GM10248 (cell line): ENCODE measurements around the gene PLD6.
"Not testable (repeated sequence)": the region's sequence is repeated elsewhere in the genome, so short reads cannot be mapped to it uniquely, and the experiment has no call there.

Source experiments
- CTCF ChIA-PET: fragments of 300-600 bp; sonication (Branson Sonifier 250); formaldehyde crosslinking; extraction: SDS; loops from one replicate; lab custom pipeline; 2021; ENCODE audit warnings: antibody characterized with exemption; lab: Yijun Ruan, JAX
- POLR2A ChIA-PET: fragments of 350-650 bp; sonication (Branson Sonifier 250); formaldehyde crosslinking; extraction: SDS; loops from one replicate; lab custom pipeline; 2020; ENCODE audit warnings: antibody characterized with exemption; lab: Yijun Ruan, JAX
- DNase-seq: peaks from one replicate; pipeline ENCODE4 v3.0.0; 2012; ENCODE audit errors: extremely low spot score
- CTCF ChIP-seq: IDR thresholded peaks from 2 replicates; pipeline ENCODE4 v1.5.1; 2012; ENCODE audit warnings: mild to moderate bottlenecking, low read depth; ENCODE audit errors: extremely low read depth, missing control alignments, control extremely low read depth

The PLD6 gene

DNA sequence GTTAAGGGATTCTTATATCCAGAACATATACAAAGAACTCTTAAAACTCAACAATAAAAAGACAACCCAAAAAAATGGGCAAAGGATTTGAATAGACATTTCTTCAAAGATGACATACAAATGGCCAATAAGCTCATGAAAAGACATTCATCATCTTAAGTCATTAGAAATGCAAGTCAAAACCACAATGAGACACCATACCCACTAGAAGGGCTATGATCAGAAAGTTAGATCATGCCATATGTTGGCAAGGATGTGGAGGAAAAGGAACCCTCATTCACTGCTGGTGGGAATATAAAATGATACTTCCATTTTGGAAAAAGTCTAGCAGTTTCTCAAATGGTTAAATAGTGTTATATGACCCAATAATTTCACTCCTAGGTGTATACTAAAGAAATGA lies 9.4 kb downstream of the PLD6 start:
- CTCF ChIA-PET, result interaction anchor here (1.2 to 2.0 kb wide), 2 partner anchors 9 kb away, joined by 3 to 6 read pairs; partner anchors contain the start of gene PLD6
- no peak for TF ChIP-seq CTCF

DNA sequence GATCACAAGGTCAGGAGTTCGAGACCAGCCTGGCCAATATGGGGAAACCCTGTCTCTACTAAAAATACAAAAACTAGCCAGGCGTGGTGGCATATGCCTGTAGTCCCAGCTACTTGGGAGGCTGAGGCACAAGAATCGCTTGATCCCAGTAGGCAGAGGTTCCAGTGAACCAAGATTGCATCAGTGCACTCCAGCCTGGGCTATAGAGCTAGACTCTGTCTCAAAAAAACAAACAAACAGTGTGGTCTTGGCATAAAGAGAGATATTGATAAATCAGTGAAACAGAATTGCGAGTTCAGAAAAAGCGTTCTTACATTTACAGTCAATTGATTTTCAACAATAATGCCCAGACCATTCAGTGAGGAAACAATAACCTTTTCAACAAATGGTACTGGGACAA lies 10.7 kb downstream of the PLD6 start:
- CTCF ChIA-PET, DNase-seq: not testable (repeated sequence)
- POLR2A ChIA-PET, result interaction anchor here (0.6 kb wide), 1 partner anchor 127 kb away, joined by 4 read pairs; no protein-coding TSS in a partner anchor

More for the DNA sequence above, 9.4 kb downstream of the PLD6 start:
- POLR2A ChIA-PET, result no interaction called here
- no peak for DNase-seq

GRCh38 chr17:17191961-17192381 lies 14.2 kb downstream of the PLD6 start:
- ChIA-PET POLR2A (no interaction called here), CTCF (interaction anchor here (0.7 to 1.2 kb wide), 3 partner anchors 11 to 450 kb away, joined by 3 to 4 read pairs (median 3); no protein-coding TSS in a partner anchor)
- DNase-seq, result no peak
- TF ChIP-seq CTCF, result no peak

DNA sequence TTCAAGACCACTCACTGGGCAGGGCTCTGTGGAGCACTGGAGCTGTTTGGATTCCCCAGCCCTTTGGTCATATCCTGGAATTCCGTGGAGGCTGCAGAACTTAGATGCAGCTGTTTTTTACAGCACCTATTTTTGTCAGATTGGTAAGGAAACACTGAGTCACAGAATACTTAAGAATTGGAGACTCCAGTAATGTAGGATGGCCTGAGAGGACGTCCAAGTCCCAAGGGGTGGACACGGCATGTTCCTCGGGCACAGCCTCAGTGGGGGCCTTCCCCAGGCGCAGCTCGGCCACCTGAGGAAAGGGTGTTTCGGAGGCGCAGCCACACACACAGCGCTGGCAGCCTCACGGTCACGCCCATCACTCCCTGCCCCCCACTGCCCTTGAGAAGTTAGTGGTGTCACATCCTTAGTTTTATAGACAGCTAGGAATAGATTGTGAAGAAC lies 14.8 kb downstream of the PLD6 start:
- POLR2A ChIA-PET, result no interaction called here
- TF ChIP-seq CTCF, result no peak
- DNase-seq, result no peak
- CTCF ChIA-PET, result interaction anchor here (0.9 kb wide), 1 partner anchor 10 kb away, joined by 4 read pairs; no protein-coding TSS in a partner anchor

DNA sequence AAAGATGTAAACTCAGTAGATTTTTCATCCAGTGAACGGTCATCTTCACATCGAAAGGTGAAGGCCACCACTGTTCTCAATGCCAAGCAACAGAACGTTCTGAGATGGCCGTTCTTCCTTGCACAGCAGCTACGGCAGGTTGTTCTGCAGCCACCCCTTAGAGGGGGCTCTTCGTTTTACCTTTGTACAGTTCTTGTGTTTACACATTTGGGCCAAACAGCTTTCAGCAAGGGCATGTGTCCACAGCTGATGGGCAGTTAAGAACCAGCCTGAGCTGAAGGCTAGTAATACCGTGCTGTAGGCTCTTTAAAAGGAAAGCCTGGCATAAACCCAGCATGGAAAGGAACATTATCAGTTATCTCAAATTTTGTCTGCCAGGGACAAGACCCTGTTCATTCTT lies 15.9 kb downstream of the PLD6 start:
- no peak for TF ChIP-seq CTCF
- no peak for DNase-seq
- ChIA-PET CTCF (interaction anchor here (1.0 kb wide), 1 partner anchor 9 kb away, joined by 3 read pairs; no protein-coding TSS in a partner anchor), POLR2A (interaction anchor here (0.9 kb wide), 1 partner anchor 46 kb away, joined by 4 read pairs; no protein-coding TSS in a partner anchor)

- no peak for TF ChIP-seq CTCF
- POLR2A ChIA-PET, result interaction anchor here (0.6 to 0.9 kb wide), 3 partner anchors 11 to 46 kb away, joined by 3 to 4 read pairs (median 4); no protein-coding TSS in a partner anchor
- no peak for DNase-seq
- CTCF ChIA-PET, result no interaction called here
Measured at GRCh38 chr17:17189559-17189958, 16.6 kb downstream of the PLD6 start.

- ChIA-PET POLR2A (no interaction called here), CTCF (interaction anchor here (0.9 to 1.8 kb wide), 3 partner anchors 9 to 47 kb away, joined by 3 to 6 read pairs (median 4); no protein-coding TSS in a partner anchor)
- no peak for TF ChIP-seq CTCF
- no peak for DNase-seq
Measured at GRCh38 chr17:17188586-17188985, 17.5 kb downstream of the PLD6 start.
